Mucosa of rectum (tissue), 2 donors: ENCODE data around the gene VSTM2A.

Experiments used
- H3K27ac ChIP-seq, 2 donors: one replicate each; pipeline ENCODE4 v1.7.0; 2013; ENCODE audit warnings: inconsistent platforms in 2 of 2, low read depth in 2 of 2, low read length in 2 of 2
- H3K27me3 ChIP-seq, 2 donors: one replicate each; pipeline ENCODE4 v1.7.0; 2013; ENCODE audit warnings: low read length in 2 of 2; ENCODE audit not compliant: control insufficient read depth in 2 of 2, insufficient read depth in 2 of 2
- H3K36me3 ChIP-seq, 2 donors: one replicate each; pipeline ENCODE4 v1.7.0; 2013; ENCODE audit warnings: low read length in 2 of 2; ENCODE audit not compliant: control insufficient read depth in 2 of 2, insufficient read depth in 2 of 2
- H3K4me1 ChIP-seq, 2 donors: one replicate each; pipeline ENCODE4 v1.7.0; 2013; ENCODE audit warnings: low read length in 2 of 2, mild to moderate bottlenecking in 1 of 2; ENCODE audit not compliant: control insufficient read depth in 2 of 2, insufficient read depth in 2 of 2
- H3K4me3 ChIP-seq, 2 donors: one replicate each; pipeline ENCODE4 v1.7.0; 2013; ENCODE audit warnings: low read length in 2 of 2
- H3K9ac ChIP-seq, 2 donors: one replicate each; pipeline ENCODE4 v1.7.0; 2013; ENCODE audit warnings: low read length in 2 of 2, low read depth in 1 of 2, mild to moderate bottlenecking in 1 of 2
- H3K9me3 ChIP-seq, 2 donors: one replicate each; pipeline ENCODE4 v1.7.0; 2013; ENCODE audit warnings: low read length in 2 of 2; ENCODE audit not compliant: control insufficient read depth in 2 of 2
- donor health status: healthy.
- donor health status: Normal muscosa, but diverticular disease.

VSTM2A gene

GRCh38 chr7:54546986-54547314 is 4.8 kb downstream of the VSTM2A start:
- H3K9me3 ChIP-seq = no peaks in the 10 kb centered on the region
- H3K4me3 ChIP-seq = peak overlapping the region in 1 of 2 donors; percentile 43
- H3K36me3 ChIP-seq = no peaks in the 10 kb centered on the region
- H3K27me3 ChIP-seq = peaks cover 13 to 23% of the 10 kb centered on the region in 2 donors
- no peak overlapping the region for H3K27ac ChIP-seq
- no peaks in the 10 kb centered on the region for H3K4me1 ChIP-seq
- peak overlapping the region in 1 of 2 donors; percentile 20 for H3K9ac ChIP-seq

- Histone ChIP-seq H3K9ac (no peak overlapping the region), H3K4me3 (no peak overlapping the region), H3K27me3 (peaks cover 0 to 3% of the 10 kb centered on the region in 2 donors), H3K9me3 (no peaks in the 10 kb centered on the region), H3K27ac (no peak overlapping the region), H3K4me1 (no peaks in the 10 kb centered on the region), H3K36me3 (no peaks in the 10 kb centered on the region)
These were observed 8.3 kb downstream of the VSTM2A start for GRCh38 chr7:54550471-54550870.

- Histone ChIP-seq H3K9ac (no peak overlapping the region), H3K4me3 (no peak overlapping the region), H3K36me3 (no peaks in the 10 kb centered on the region), H3K9me3 (no peaks in the 10 kb centered on the region), H3K27ac (no peak overlapping the region), H3K27me3 (no peaks in the 10 kb centered on the region), H3K4me1 (no peaks in the 10 kb centered on the region)
These were observed 13.9 kb downstream of the VSTM2A start for GRCh38 chr7:54556121-54556520.

- Histone ChIP-seq H3K9me3 (no peaks in the 10 kb centered on the region), H3K36me3 (no peaks in the 10 kb centered on the region), H3K27ac (no peak overlapping the region), H3K27me3 (no peaks in the 10 kb centered on the region), H3K9ac (no peak overlapping the region), H3K4me3 (no peak overlapping the region), H3K4me1 (no peaks in the 10 kb centered on the region)
These were observed 17.2 kb downstream of the VSTM2A start for GRCh38 chr7:54559401-54559800.

GRCh38 chr7:54560198-54560597 is 18.0 kb downstream of the VSTM2A start:
- no peak overlapping the region for H3K4me3 ChIP-seq
- H3K9ac ChIP-seq = no peak overlapping the region
- no peaks in the 10 kb centered on the region for H3K27me3 ChIP-seq
- no peaks in the 10 kb centered on the region for H3K4me1 ChIP-seq
- no peaks in the 10 kb centered on the region for H3K9me3 ChIP-seq
- no peaks in the 10 kb centered on the region for H3K36me3 ChIP-seq
- H3K27ac ChIP-seq = no peak overlapping the region

GRCh38 chr7:54560723-54561122 is 18.5 kb downstream of the VSTM2A start:
- Histone ChIP-seq H3K4me1 (no peaks in the 10 kb centered on the region), H3K27ac (no peak overlapping the region), H3K9me3 (no peaks in the 10 kb centered on the region), H3K4me3 (no peak overlapping the region), H3K27me3 (no peaks in the 10 kb centered on the region), H3K36me3 (no peaks in the 10 kb centered on the region), H3K9ac (no peak overlapping the region)

- no peak overlapping the region for H3K9ac ChIP-seq
- no peak overlapping the region for H3K27ac ChIP-seq
- no peak overlapping the region for H3K4me3 ChIP-seq
- no peaks in the 10 kb centered on the region for H3K27me3 ChIP-seq
- no peaks in the 10 kb centered on the region for H3K9me3 ChIP-seq
- no peaks in the 10 kb centered on the region for H3K4me1 ChIP-seq
- no peaks in the 10 kb centered on the region for H3K36me3 ChIP-seq
These were observed 21.2 kb downstream of the VSTM2A start for GRCh38 chr7:54563329-54563916.

- Histone ChIP-seq H3K4me1 (no peaks in the 10 kb centered on the region), H3K36me3 (no peaks in the 10 kb centered on the region), H3K9me3 (no peaks in the 10 kb centered on the region), H3K27me3 (no peaks in the 10 kb centered on the region), H3K4me3 (no peak overlapping the region), H3K27ac (no peak overlapping the region), H3K9ac (no peak overlapping the region)
These were observed 23.3 kb downstream of the VSTM2A start for GRCh38 chr7:54565432-54565831.

GRCh38 chr7:54581511-54581910 is 39.3 kb downstream of the VSTM2A start:
- Histone ChIP-seq H3K36me3 (no peaks in the 10 kb centered on the region), H3K4me3 (no peak overlapping the region), H3K9ac (no peak overlapping the region), H3K27ac (no peak overlapping the region), H3K4me1 (no peaks in the 10 kb centered on the region), H3K27me3 (no peaks in the 10 kb centered on the region), H3K9me3 (no peaks in the 10 kb centered on the region)

- Histone ChIP-seq H3K36me3 (no peaks in the 10 kb centered on the region), H3K9me3 (no peaks in the 10 kb centered on the region), H3K4me3 (no peak overlapping the region), H3K4me1 (no peaks in the 10 kb centered on the region), H3K27me3 (no peaks in the 10 kb centered on the region), H3K9ac (no peak overlapping the region), H3K27ac (no peak overlapping the region)
These were observed 49.5 kb downstream of the VSTM2A start for GRCh38 chr7:54591404-54592386.
